GM18858 (cell line): ENCODE results near the gene PGC.

ENCODE experiments used
- ATAC-seq: cut with Tn5 transposase; IDR thresholded peaks from one replicate; pipeline ENCODE4 v1.9.1; 2021; ENCODE audit not compliant: unreplicated experiment

Gene PGC

GRCh38 chr6:41700463-41701347 is 46.5 kb downstream of the PGC start:
- ATAC-seq: no peak

- no peak for ATAC-seq
These were observed 48.1 kb downstream of the PGC start for GRCh38 chr6:41699063-41699462.

GRCh38 chr6:41697861-41698781 is 49.1 kb downstream of the PGC start:
- no peak for ATAC-seq

GRCh38 chr6:41696788-41697187 is 50.4 kb downstream of the PGC start:
- ATAC-seq: no peak

- ATAC-seq: no peak
These were observed 51.4 kb downstream of the PGC start for GRCh38 chr6:41695825-41696224.

- ATAC-seq: no peak
These were observed 52.2 kb downstream of the PGC start for GRCh38 chr6:41694815-41695526.

- no peak for ATAC-seq
These were observed 53.6 kb downstream of the PGC start for GRCh38 chr6:41693281-41694240.

GRCh38 chr6:41692730-41693129 is 54.5 kb downstream of the PGC start:
- no peak for ATAC-seq

GRCh38 chr6:41692080-41692675 is 55.0 kb downstream of the PGC start:
- ATAC-seq: no peak

- ATAC-seq: no peak
These were observed 55.6 kb downstream of the PGC start for GRCh38 chr6:41691426-41692079.

GRCh38 chr6:41690541-41691330 is 56.5 kb downstream of the PGC start:
- ATAC-seq: no peak

- ATAC-seq: no peak
These were observed 57.8 kb downstream of the PGC start for GRCh38 chr6:41689171-41690008.

GRCh38 chr6:41688256-41688965 is 58.8 kb downstream of the PGC start:
- ATAC-seq: no peak

GRCh38 chr6:41687501-41688175 is 59.6 kb downstream of the PGC start:
- ATAC-seq: no peak
